ENCODE data around the gene MERTK. TPM values are rescaled to one million over a fixed set of nuclear protein-coding genes. Genes with fewer than 3 reads are reported as not detected.
A peak's percentile ranks its signal among the peaks of the same experiment; 100 is the strongest.
"Not testable (repeated sequence)": the region's sequence is repeated elsewhere in the genome, so short reads cannot be mapped to it uniquely, and the experiment has no call there.

Gene MERTK
- 10 to 100 TPM; 10.8 to 28.6 (median 11.6) TPM for total RNA-seq

GRCh38 chr2:111897924-111898702 is at the start of gene MERTK:
TSS of gene MERTK (plus strand) at chr2:111898607. CDS start at chr2:111898736, 129 bp downstream.
- TF ChIP-seq POLR2A (IDR thresholded peaks at IDR 0.05): peak; percentile 68
- TF ChIP-seq, protein P1, sequence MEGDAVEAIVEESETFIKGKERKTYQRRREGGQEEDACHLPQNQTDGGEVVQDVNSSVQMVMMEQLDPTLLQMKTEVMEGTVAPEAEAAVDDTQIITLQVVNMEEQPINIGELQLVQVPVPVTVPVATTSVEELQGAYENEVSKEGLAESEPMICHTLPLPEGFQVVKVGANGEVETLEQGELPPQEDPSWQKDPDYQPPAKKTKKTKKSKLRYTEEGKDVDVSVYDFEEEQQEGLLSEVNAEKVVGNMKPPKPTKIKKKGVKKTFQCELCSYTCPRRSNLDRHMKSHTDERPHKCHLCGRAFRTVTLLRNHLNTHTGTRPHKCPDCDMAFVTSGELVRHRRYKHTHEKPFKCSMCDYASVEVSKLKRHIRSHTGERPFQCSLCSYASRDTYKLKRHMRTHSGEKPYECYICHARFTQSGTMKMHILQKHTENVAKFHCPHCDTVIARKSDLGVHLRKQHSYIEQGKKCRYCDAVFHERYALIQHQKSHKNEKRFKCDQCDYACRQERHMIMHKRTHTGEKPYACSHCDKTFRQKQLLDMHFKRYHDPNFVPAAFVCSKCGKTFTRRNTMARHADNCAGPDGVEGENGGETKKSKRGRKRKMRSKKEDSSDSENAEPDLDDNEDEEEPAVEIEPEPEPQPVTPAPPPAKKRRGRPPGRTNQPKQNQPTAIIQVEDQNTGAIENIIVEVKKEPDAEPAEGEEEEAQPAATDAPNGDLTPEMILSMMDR (IDR thresholded peaks at IDR 0.05): peak; percentile 50 to 70 (median 63)
- peak; percentile 75 to 84 (median 83) for TF ChIP-seq POLR2AphosphoS5 (IDR thresholded peaks at IDR 0.05)
- no peak for TF ChIP-seq EP300 (IDR thresholded peaks at IDR 0.05; ENCODE audit: low read depth)

DNA sequence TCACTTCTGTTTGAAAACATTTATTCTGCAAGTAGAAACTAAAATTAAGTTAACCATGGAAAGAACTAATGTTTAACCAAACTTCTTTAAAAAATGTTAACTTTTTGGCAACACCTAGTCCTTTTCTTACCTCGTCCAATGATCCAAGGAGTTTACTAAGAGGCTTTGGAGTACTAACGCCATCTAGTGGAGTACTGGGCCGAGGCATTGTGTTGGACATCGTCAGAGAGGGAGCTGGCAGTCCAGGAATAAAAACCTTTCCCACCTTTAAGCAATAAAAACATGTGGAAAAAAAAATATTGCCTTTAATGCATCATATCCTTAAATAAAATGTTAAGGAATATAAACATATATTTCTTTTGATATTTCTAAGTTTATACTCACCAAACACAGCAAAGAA is 47.8 kb upstream of the MERTK start:
- H3K4me1 ChIP-seq; H3K9me3 ChIP-seq; intact Hi-C loops (cut with DNase I; ENCODE audit: low total_unique reads); in situ Hi-C loops (cut with MboI; ENCODE audit: low pct_ligation_motif_present in 1 of 4, low pct_unique_long_range_greater_than_20kb in 1 of 4, low sequenced_read_pairs in 3 of 4); H3K27ac ChIP-seq; H3K36me3 ChIP-seq; H3K4me3 ChIP-seq; H3K27me3 ChIP-seq: not testable (repeated sequence)
- 19% methylated on average over 4 of the region's 4 CpGs; no CpG with 5 or more reads in 1 of the 2 donors for WGBS, 2 donors (ENCODE audit: low coverage in 1 of 2)
- TF ChIP-seq, protein P1 (IDR thresholded peaks at IDR 0.05): peak in 4 of 5 experiments; percentile 21 to 47 (median 40)
- DNase-seq: peak; percentile 12

More at GRCh38 chr2:111897924-111898702, at the start of gene MERTK:
- Histone ChIP-seq H3K27ac (peak within 1 kb of the TSS; percentile 72 to 92 (median 84)), H3K27me3 (peaks cover 12% of the 10 kb centered on the region), H3K4me1 (peaks cover 0 to 30% (median 16%) of the 10 kb centered on the region in 4 donors), H3K36me3 (no peaks in the 10 kb centered on the region), H3K9me3 (no peaks in the 10 kb centered on the region), H3K4me3 (peak within 1 kb of the TSS; percentile 57 to 82 (median 64))
- in situ Hi-C loops (cut with MboI; ENCODE audit: low pct_ligation_motif_present in 1 of 4, low pct_unique_long_range_greater_than_20kb in 1 of 4, low sequenced_read_pairs in 3 of 4): loop anchor here in 1 of 4 donors (10.0 kb wide), 1 partner anchor 157 kb away; the partner anchor contains the start of gene TMEM87B
- DNase-seq: peak; percentile 86
- intact Hi-C loops (cut with DNase I; ENCODE audit: low total_unique reads): loop anchor here (5.0 kb wide), 1 partner anchor 149 kb away; no protein-coding TSS in a partner anchor
- WGBS, 2 donors (ENCODE audit: low coverage in 1 of 2): 0 to 1% methylated on average over 5 to 31 of the region's 71 CpGs

GRCh38 chr2:111852544-111852943 is 45.9 kb upstream of the MERTK start:
- H3K27me3 ChIP-seq; DNase-seq; intact Hi-C loops (cut with DNase I; ENCODE audit: low total_unique reads); H3K9me3 ChIP-seq; H3K27ac ChIP-seq; in situ Hi-C loops (cut with MboI; ENCODE audit: low pct_ligation_motif_present in 1 of 4, low pct_unique_long_range_greater_than_20kb in 1 of 4, low sequenced_read_pairs in 3 of 4); H3K4me1 ChIP-seq; H3K36me3 ChIP-seq; H3K4me3 ChIP-seq: not testable (repeated sequence)
- 88 to 92% methylated on average over 2 to 3 of the region's 3 CpGs for WGBS, 2 donors (ENCODE audit: low coverage in 1 of 2)

GRCh38 chr2:111860005-111860404 is 38.4 kb upstream of the MERTK start:
- in situ Hi-C loops (cut with MboI; ENCODE audit: low pct_ligation_motif_present in 1 of 4, low pct_unique_long_range_greater_than_20kb in 1 of 4, low sequenced_read_pairs in 3 of 4); H3K4me3 ChIP-seq: not testable (repeated sequence)
- WGBS, 2 donors (ENCODE audit: low coverage in 1 of 2): 32% methylated on average over 3 of the region's 3 CpGs; no CpG with 5 or more reads in 1 of the 2 donors

GRCh38 chr2:111865124-111865523 is 33.3 kb upstream of the MERTK start:
- in situ Hi-C loops (cut with MboI; ENCODE audit: low pct_ligation_motif_present in 1 of 4, low pct_unique_long_range_greater_than_20kb in 1 of 4, low sequenced_read_pairs in 3 of 4); DNase-seq; H3K36me3 ChIP-seq; H3K27ac ChIP-seq; H3K27me3 ChIP-seq; intact Hi-C loops (cut with DNase I; ENCODE audit: low total_unique reads); H3K9me3 ChIP-seq; H3K4me3 ChIP-seq; H3K4me1 ChIP-seq: not testable (repeated sequence)
- 40% methylated on average over 2 of the region's 3 CpGs; no CpG with 5 or more reads in 1 of the 2 donors for WGBS, 2 donors (ENCODE audit: low coverage in 1 of 2)

More at GRCh38 chr2:111860005-111860404, 38.4 kb upstream of the MERTK start:
- H3K9me3 ChIP-seq; H3K27ac ChIP-seq; H3K4me1 ChIP-seq; H3K27me3 ChIP-seq; DNase-seq; H3K36me3 ChIP-seq; intact Hi-C loops (cut with DNase I; ENCODE audit: low total_unique reads): not testable (repeated sequence)

- intact Hi-C loops (cut with DNase I; ENCODE audit: low total_unique reads); DNase-seq; H3K9me3 ChIP-seq; H3K4me1 ChIP-seq; in situ Hi-C loops (cut with MboI; ENCODE audit: low pct_ligation_motif_present in 1 of 4, low pct_unique_long_range_greater_than_20kb in 1 of 4, low sequenced_read_pairs in 3 of 4); H3K36me3 ChIP-seq; H3K27me3 ChIP-seq; H3K27ac ChIP-seq; H3K4me3 ChIP-seq: not testable (repeated sequence)
- 60 to 88% methylated on average over 1 to 2 of the region's 2 CpGs for WGBS, 2 donors (ENCODE audit: low coverage in 1 of 2)
Measured at GRCh38 chr2:111872806-111873205, 25.6 kb upstream of the MERTK start.
